K562 (cell line): ENCODE data around the gene MFSD6. TPM values are rescaled to one million over a fixed set of nuclear protein-coding genes. Genes with fewer than 3 reads are reported as not detected.
A peak's percentile ranks its signal among the peaks of the same experiment; 100 is the strongest.

Source experiments
- BCL6 ChIP-seq: fragments of 250-450 bp; sonication (Bioruptor Pico); IDR thresholded peaks from 2 replicates; pipeline ENCODE4 v1.4.0; 2020
- CCAR2 ChIP-seq: fragments of 200-400 bp; formaldehyde crosslinking; IDR thresholded peaks from 2 replicates; pipeline ENCODE4 v1.6.1; 2017; ENCODE audit warnings: mild to moderate bottlenecking, low read depth, low read length
- CSDE1 ChIP-seq, 2 experiments: fragments of 450-650 bp; IDR thresholded peaks; 2 replicates each; pipeline ENCODE4 v1.6.1; 2016; ENCODE audit warnings: mild to moderate bottlenecking in 1 of 2
- FOXM1 ChIP-seq, 2 experiments: fragments of 450-650 bp in 1 of 2; sonication (generic) in 1 of 2; formaldehyde crosslinking in 1 of 2; IDR thresholded peaks; 2 replicates each; pipeline versions ENCODE4 v1.6.1 to v1.9.0; 2017 to 2022; ENCODE audit warnings: low read depth in 2 of 2, mild to moderate bottlenecking in 2 of 2, missing genetic modification reagents in 1 of 2, moderate library complexity in 1 of 2
- FUS ChIP-seq: fragments of 200-400 bp; formaldehyde crosslinking; optimal IDR thresholded peaks from 2 replicates; pipeline ENCODE3; 2017; ENCODE audit warnings: low read depth, low read length
- MEIS2 ChIP-seq: fragments of 450-650 bp; IDR thresholded peaks from 2 replicates; pipeline ENCODE4 v1.6.1; 2014; ENCODE audit warnings: mild to moderate bottlenecking; ENCODE audit not compliant: partially characterized antibody
- MYNN ChIP-seq, 2 experiments: sonication (generic); formaldehyde crosslinking in 1 of 2; IDR thresholded peaks; 2 replicates each; pipeline versions ENCODE4 v1.5.0 to v1.6.1; 2016 to 2020; ENCODE audit warnings: antibody characterized with exemption in 1 of 2, missing genetic modification reagents in 1 of 2
- NONO ChIP-seq, 2 experiments: fragments of 200-400 bp in 1 of 2; fragments of 450-650 bp in 1 of 2; formaldehyde crosslinking in 1 of 2; IDR thresholded peaks; 2 replicates each; pipeline ENCODE4 v1.6.1; 2017; ENCODE audit warnings: low read depth in 2 of 2, mild to moderate bottlenecking in 2 of 2, moderate library complexity in 2 of 2, low read length in 1 of 2
- NR2C2 ChIP-seq, 2 experiments: fragments of 200-800 bp in 1 of 2; sonication (Bioruptor generic) in 1 of 2; sonication (generic) in 1 of 2; formaldehyde crosslinking in 1 of 2; IDR thresholded peaks; 2 replicates each; pipeline versions ENCODE4 v1.6.1 to v1.8.0; 2016 to 2022; ENCODE audit warnings: mild to moderate bottlenecking in 1 of 2, missing compliant biosample characterization in 1 of 2, missing genetic modification characterization in 1 of 2, missing genetic modification reagents in 1 of 2
- SIRT6 ChIP-seq: IDR thresholded peaks from one replicate; pipeline ENCODE4 v1.6.1; 2012; ENCODE audit warnings: low read depth, mild to moderate bottlenecking, control low read depth, inconsistent platforms, low read length, moderate library complexity
- SMARCA4 ChIP-seq: fragments of 450-650 bp; IDR thresholded peaks from 2 replicates; pipeline ENCODE4 v1.6.1; 2016
- TAL1 ChIP-seq: fragments of 450-650 bp; IDR thresholded peaks from 2 replicates; pipeline ENCODE4 v1.6.1; 2016; ENCODE audit warnings: mild to moderate bottlenecking
- ZKSCAN3 ChIP-seq: fragments of 250-450 bp; sonication (Bioruptor Pico); IDR thresholded peaks from 2 replicates; pipeline ENCODE4 v1.4.0; 2020
- polyA plus RNA-seq, 8 experiments: library from polyadenylated mRNA; depleted of rRNA in 4 of 8; stranded (reverse) in 5 of 8; unstranded in 3 of 8; fragments of >200 nt; fragmentation: Nextera tagmentation in 2 of 8; fragmentation: Illumina TruSeq in 1 of 8; extraction: Ambion mirVana in 2 of 8; extraction: Trizol in 1 of 8; gene quantifications; 2 replicates each; pipeline versions ENCODE4 v1.2.1 to v1.2.3, GENCODE V29; 2011 to 2014; ENCODE audit warnings: inconsistent platforms in 1 of 8, missing spikeins in 1 of 8
- total RNA-seq, 7 experiments: library from RNA; depleted of rRNA in 6 of 7; stranded (reverse); fragments of >200 nt in 6 of 7; fragmentation: Illumina TruSeq in 2 of 7; extraction: Trizol in 2 of 7; gene quantifications; 2 replicates each; pipeline versions ENCODE4 v1.2.1 to v1.2.3, GENCODE V29; 2011 to 2021; ENCODE audit warnings: low replicate concordance in 1 of 7
- TF ChIP-seq, protein P1 (sequence below): sonication (generic); IDR thresholded peaks from 2 replicates; pipeline ENCODE4 v1.6.1; 2016
- TF ChIP-seq, protein P2 (sequence below): fragments of 250-450 bp; sonication (Bioruptor Pico); IDR thresholded peaks from 2 replicates; pipeline ENCODE4 v1.4.0; 2020; ENCODE audit warnings: mild to moderate bottlenecking, moderate library complexity
- TF ChIP-seq, protein P3 (sequence below), 2 experiments: fragments of 450-650 bp; IDR thresholded peaks; 2 replicates each; pipeline ENCODE4 v1.6.1; 2016
- TF ChIP-seq, protein P4 (sequence below): IDR thresholded peaks from 2 replicates; pipeline ENCODE4 v1.6.1; 2012; ENCODE audit warnings: low read depth, low read length, improper control_type of control experiment, borderline replicate concordance

Gene MFSD6
- total and polyA plus RNA-seq, 9 of the 15 experiments (the other 6 are each of a cell fraction or from before 2014, with no cell fraction given) = 1.1 to 7.9 (median 4.4) TPM

DNA sequence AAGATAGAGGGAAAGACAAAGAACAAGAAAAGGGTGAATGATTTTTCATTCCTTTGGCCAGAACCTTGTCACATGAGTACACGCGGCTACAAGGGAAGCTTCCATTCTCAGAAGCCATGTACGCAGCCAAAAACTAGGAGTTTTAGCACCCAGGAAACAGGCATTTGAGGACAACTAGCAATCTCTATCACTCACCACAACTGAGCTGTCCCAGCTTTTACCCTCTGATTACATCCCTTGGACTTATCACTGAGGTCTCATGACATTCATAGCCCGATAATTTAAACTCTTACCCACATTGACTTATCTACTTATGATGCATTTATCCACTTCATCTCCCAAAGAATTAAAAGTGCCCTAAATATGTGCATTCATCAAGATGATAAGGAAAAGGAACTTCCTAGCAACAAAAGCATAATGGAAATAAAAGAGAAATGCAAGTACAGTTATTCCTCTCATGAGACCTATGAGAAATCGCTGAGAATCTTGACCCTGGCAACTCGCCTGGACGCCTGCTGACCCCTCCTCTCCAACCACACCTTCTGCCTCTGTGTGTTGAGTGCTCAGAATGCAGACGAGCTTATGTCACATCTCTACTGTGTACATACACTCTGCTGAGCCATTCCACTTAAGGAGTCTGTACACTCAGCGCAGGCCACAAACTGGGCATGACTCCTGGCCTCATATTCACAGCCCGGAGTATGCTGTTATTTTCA, 28.7 kb upstream of the MFSD6 start (continued):
- TF ChIP-seq, protein P1, sequence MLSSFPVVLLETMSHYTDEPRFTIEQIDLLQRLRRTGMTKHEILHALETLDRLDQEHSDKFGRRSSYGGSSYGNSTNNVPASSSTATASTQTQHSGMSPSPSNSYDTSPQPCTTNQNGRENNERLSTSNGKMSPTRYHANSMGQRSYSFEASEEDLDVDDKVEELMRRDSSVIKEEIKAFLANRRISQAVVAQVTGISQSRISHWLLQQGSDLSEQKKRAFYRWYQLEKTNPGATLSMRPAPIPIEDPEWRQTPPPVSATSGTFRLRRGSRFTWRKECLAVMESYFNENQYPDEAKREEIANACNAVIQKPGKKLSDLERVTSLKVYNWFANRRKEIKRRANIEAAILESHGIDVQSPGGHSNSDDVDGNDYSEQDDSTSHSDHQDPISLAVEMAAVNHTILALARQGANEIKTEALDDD = peak; percentile 40; the same call in 1 of the 2 replicates
- TF ChIP-seq, protein P2, sequence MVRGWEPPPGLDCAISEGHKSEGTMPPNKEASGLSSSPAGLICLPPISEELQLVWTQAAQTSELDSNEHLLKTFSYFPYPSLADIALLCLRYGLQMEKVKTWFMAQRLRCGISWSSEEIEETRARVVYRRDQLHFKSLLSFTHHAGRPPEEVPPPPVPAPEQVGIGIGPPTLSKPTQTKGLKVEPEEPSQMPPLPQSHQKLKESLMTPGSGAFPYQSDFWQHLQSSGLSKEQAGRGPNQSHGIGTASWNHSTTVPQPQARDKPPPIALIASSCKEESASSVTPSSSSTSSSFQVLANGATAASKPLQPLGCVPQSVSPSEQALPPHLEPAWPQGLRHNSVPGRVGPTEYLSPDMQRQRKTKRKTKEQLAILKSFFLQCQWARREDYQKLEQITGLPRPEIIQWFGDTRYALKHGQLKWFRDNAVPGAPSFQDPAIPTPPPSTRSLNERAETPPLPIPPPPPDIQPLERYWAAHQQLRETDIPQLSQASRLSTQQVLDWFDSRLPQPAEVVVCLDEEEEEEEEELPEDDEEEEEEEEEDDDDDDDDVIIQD = no peak
- TF ChIP-seq CSDE1 (IDR thresholded peaks at IDR 0.05) (no peak), MEIS2 (peak; percentile 86), NONO (IDR thresholded peaks at IDR 0.05; ENCODE audit: low read depth in 2 of 2, low read length in 1 of 2) (no peak), SMARCA4 (peak; percentile 71), CCAR2 (no peak), SIRT6 (no peak), NR2C2 (CRISPR knock-in tag; IDR thresholded peaks at IDR 0.05) (no peak), NR2C2 (tag; IDR thresholded peaks at IDR 0.05) (peak; percentile 54; the same call in 1 of the 2 replicates), FOXM1 (IDR thresholded peaks at IDR 0.05; ENCODE audit: low read depth) (peak; percentile 33; the same call in 1 of the 2 replicates), FOXM1 (CRISPR knock-in tag; IDR thresholded peaks at IDR 0.05; ENCODE audit: low read depth) (no peak), TAL1 (peak; percentile 73), BCL6 (CRISPR knock-in tag) (0 out of 2 replicates have a peak, but pooled peaks have one; percentile 18), FUS (no peak), MYNN (IDR thresholded peaks at IDR 0.05) (no peak), MYNN (CRISPR knock-in tag; IDR thresholded peaks at IDR 0.05) (no peak), ZKSCAN3 (CRISPR knock-in tag) (no peak)
- TF ChIP-seq, protein P3, sequence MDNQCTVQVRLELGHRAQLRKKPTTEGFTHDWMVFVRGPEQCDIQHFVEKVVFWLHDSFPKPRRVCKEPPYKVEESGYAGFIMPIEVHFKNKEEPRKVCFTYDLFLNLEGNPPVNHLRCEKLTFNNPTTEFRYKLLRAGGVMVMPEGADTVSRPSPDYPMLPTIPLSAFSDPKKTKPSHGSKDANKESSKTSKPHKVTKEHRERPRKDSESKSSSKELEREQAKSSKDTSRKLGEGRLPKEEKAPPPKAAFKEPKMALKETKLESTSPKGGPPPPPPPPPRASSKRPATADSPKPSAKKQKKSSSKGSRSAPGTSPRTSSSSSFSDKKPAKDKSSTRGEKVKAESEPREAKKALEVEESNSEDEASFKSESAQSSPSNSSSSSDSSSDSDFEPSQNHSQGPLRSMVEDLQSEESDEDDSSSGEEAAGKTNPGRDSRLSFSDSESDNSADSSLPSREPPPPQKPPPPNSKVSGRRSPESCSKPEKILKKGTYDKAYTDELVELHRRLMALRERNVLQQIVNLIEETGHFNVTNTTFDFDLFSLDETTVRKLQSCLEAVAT (IDR thresholded peaks at IDR 0.05) = no peak
- TF ChIP-seq, protein P4, sequence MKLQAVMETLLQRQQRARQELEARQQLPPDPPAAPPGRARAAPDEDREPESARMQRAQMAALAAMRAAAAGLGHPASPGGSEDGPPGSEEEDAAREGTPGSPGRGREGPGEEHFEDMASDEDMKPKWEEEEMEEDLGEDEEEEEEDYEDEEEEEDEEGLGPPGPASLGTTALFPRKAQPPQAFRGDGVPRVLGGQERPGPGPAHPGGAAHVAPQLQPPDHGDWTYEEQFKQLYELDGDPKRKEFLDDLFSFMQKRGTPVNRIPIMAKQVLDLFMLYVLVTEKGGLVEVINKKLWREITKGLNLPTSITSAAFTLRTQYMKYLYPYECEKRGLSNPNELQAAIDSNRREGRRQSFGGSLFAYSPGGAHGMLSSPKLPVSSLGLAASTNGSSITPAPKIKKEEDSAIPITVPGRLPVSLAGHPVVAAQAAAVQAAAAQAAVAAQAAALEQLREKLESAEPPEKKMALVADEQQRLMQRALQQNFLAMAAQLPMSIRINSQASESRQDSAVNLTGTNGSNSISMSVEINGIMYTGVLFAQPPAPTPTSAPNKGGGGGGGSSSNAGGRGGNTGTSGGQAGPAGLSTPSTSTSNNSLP = 0 out of 2 replicates have a peak, but pooled peaks have one; percentile 39
